Activated naive CD4-positive, alpha-beta T cell treated with anti-CD3 and anti-CD28 coated beads, Interleukin-2, amount 10 ng/mL, durations not matched to agents 7 days and 5 days (primary cell): ENCODE data around the gene DPYD.

Source experiments
- CTCF ChIA-PET: fragments of 350-600 bp; sonication (Branson Sonifier 250); formaldehyde crosslinking; loops from one replicate; lab custom pipeline; 2021; ENCODE audit warnings: antibody characterized with exemption; lab: Charles Lee
- DNase-seq: peaks from one replicate; pipeline ENCODE4 v3.0.0-alpha.2; 2020
- H3K27ac Mint-ChIP-seq: one replicate; pipeline ENCODE4 v1.8.0; 2021; ENCODE audit warnings: mild to moderate bottlenecking, moderate library complexity, mixed read lengths
- H3K27me3 Mint-ChIP-seq: one replicate; pipeline ENCODE4 v1.8.0; 2021; ENCODE audit warnings: mild to moderate bottlenecking, mixed read lengths
- H3K36me3 Mint-ChIP-seq: one replicate; pipeline ENCODE4 v1.8.0; 2021; ENCODE audit warnings: mixed read lengths
- H3K4me1 Mint-ChIP-seq: one replicate; pipeline ENCODE4 v1.8.0; 2021; ENCODE audit warnings: mixed read lengths
- H3K4me3 Mint-ChIP-seq: one replicate; pipeline ENCODE4 v1.8.0; 2021; ENCODE audit warnings: mild to moderate bottlenecking, moderate library complexity, mixed read lengths
- H3K9me3 Mint-ChIP-seq: one replicate; pipeline ENCODE4 v1.8.0; 2021; ENCODE audit warnings: mixed read lengths

Gene DPYD

GRCh38 chr1:97168056-97168455, 752.8 kb downstream of the DPYD start:
- CTCF ChIA-PET, result interaction anchor here (0.6 kb wide), 1 partner anchor 358 kb away, joined by 3 read pairs; no protein-coding TSS in a partner anchor
- peaks cover 3% of the 10 kb centered on the region for H3K4me1 Mint-ChIP-seq
- no peak overlapping the region for H3K4me3 Mint-ChIP-seq
- no peaks in the 10 kb centered on the region for H3K36me3 Mint-ChIP-seq
- no peak for DNase-seq
- H3K27me3 Mint-ChIP-seq, result no peaks in the 10 kb centered on the region
- H3K9me3 Mint-ChIP-seq, result peaks cover 1% of the 10 kb centered on the region
- H3K27ac Mint-ChIP-seq, result no peak overlapping the region

- H3K4me3 Mint-ChIP-seq, result no peak overlapping the region
- no peaks in the 10 kb centered on the region for H3K36me3 Mint-ChIP-seq
- H3K27me3 Mint-ChIP-seq, result no peaks in the 10 kb centered on the region
- peaks cover 1% of the 10 kb centered on the region for H3K9me3 Mint-ChIP-seq
- CTCF ChIA-PET, result interaction anchor here (0.6 kb wide), 1 partner anchor 359 kb away, joined by 3 read pairs; no protein-coding TSS in a partner anchor
- H3K4me1 Mint-ChIP-seq, result peaks cover 3% of the 10 kb centered on the region
- H3K27ac Mint-ChIP-seq, result no peak overlapping the region
- DNase-seq, result no peak
These were observed 753.6 kb downstream of the DPYD start for GRCh38 chr1:97167246-97167645.

GRCh38 chr1:97166626-97167025, 754.2 kb downstream of the DPYD start:
- CTCF ChIA-PET, result no interaction called here
- no peaks in the 10 kb centered on the region for H3K27me3 Mint-ChIP-seq

GRCh38 chr1:97164276-97164639, 756.6 kb downstream of the DPYD start:
- Mint-ChIP-seq H3K27ac (no peak overlapping the region), H3K36me3 (no peaks in the 10 kb centered on the region), H3K9me3 (peaks cover 1% of the 10 kb centered on the region), H3K4me3 (no peak overlapping the region), H3K4me1 (peaks cover 3% of the 10 kb centered on the region), H3K27me3 (no peaks in the 10 kb centered on the region)
- DNase-seq, result no peak
- CTCF ChIA-PET, result no interaction called here

More at GRCh38 chr1:97166626-97167025, 754.2 kb downstream of the DPYD start:
- no peaks in the 10 kb centered on the region for H3K36me3 Mint-ChIP-seq
- peaks cover 3% of the 10 kb centered on the region for H3K4me1 Mint-ChIP-seq
- H3K9me3 Mint-ChIP-seq, result peaks cover 1% of the 10 kb centered on the region
- DNase-seq, result no peak
- no peak overlapping the region for H3K27ac Mint-ChIP-seq
- no peak overlapping the region for H3K4me3 Mint-ChIP-seq

GRCh38 chr1:97163591-97164275, 757.1 kb downstream of the DPYD start:
- H3K4me3 Mint-ChIP-seq, result no peak overlapping the region
- H3K9me3 Mint-ChIP-seq, result peaks cover 1% of the 10 kb centered on the region
- H3K27me3 Mint-ChIP-seq, result no peaks in the 10 kb centered on the region
- no peak overlapping the region for H3K27ac Mint-ChIP-seq
- DNase-seq, result no peak
- no peaks in the 10 kb centered on the region for H3K36me3 Mint-ChIP-seq
- CTCF ChIA-PET, result no interaction called here
- H3K4me1 Mint-ChIP-seq, result peaks cover 3% of the 10 kb centered on the region

- Mint-ChIP-seq H3K36me3 (peaks cover 1% of the 10 kb centered on the region), H3K27me3 (no peaks in the 10 kb centered on the region), H3K9me3 (peaks cover 1% of the 10 kb centered on the region), H3K27ac (no peak overlapping the region), H3K4me1 (peaks cover 3% of the 10 kb centered on the region), H3K4me3 (no peak overlapping the region)
- CTCF ChIA-PET, result no interaction called here
- no peak for DNase-seq
These were observed 760.0 kb downstream of the DPYD start for GRCh38 chr1:97160818-97161217.

- Mint-ChIP-seq H3K9me3 (peaks cover 1% of the 10 kb centered on the region), H3K27me3 (no peaks in the 10 kb centered on the region), H3K4me3 (no peak overlapping the region), H3K4me1 (peaks cover 3% of the 10 kb centered on the region), H3K36me3 (peaks cover 5% of the 10 kb centered on the region), H3K27ac (no peak overlapping the region)
- DNase-seq, result no peak
- CTCF ChIA-PET, result no interaction called here
These were observed 761.5 kb downstream of the DPYD start for GRCh38 chr1:97159342-97159741.

GRCh38 chr1:97158691-97159096, 762.1 kb downstream of the DPYD start:
- CTCF ChIA-PET, result no interaction called here
- no peaks in the 10 kb centered on the region for H3K27me3 Mint-ChIP-seq
- peaks cover 7% of the 10 kb centered on the region for H3K36me3 Mint-ChIP-seq
- no peak overlapping the region for H3K27ac Mint-ChIP-seq
- H3K9me3 Mint-ChIP-seq, result peaks cover 1% of the 10 kb centered on the region
- H3K4me1 Mint-ChIP-seq, result no peaks in the 10 kb centered on the region
- DNase-seq, result no peak
- H3K4me3 Mint-ChIP-seq, result no peak overlapping the region

GRCh38 chr1:97157991-97158390, 762.8 kb downstream of the DPYD start:
- Mint-ChIP-seq H3K4me3 (no peak overlapping the region), H3K27ac (no peak overlapping the region), H3K9me3 (no peaks in the 10 kb centered on the region), H3K4me1 (no peaks in the 10 kb centered on the region), H3K36me3 (peaks cover 12% of the 10 kb centered on the region), H3K27me3 (no peaks in the 10 kb centered on the region)
- no peak for DNase-seq
- CTCF ChIA-PET, result no interaction called here

- CTCF ChIA-PET, result no interaction called here
- Mint-ChIP-seq H3K4me1 (no peaks in the 10 kb centered on the region), H3K36me3 (peaks cover 10% of the 10 kb centered on the region), H3K9me3 (no peaks in the 10 kb centered on the region), H3K27ac (no peak overlapping the region), H3K4me3 (no peak overlapping the region), H3K27me3 (no peaks in the 10 kb centered on the region)
- DNase-seq, result no peak
These were observed 769.2 kb downstream of the DPYD start for GRCh38 chr1:97151651-97152050.

GRCh38 chr1:97145321-97145956, 775.4 kb downstream of the DPYD start:
- DNase-seq, result no peak
- no peak overlapping the region for H3K27ac Mint-ChIP-seq
- H3K4me3 Mint-ChIP-seq, result no peak overlapping the region
- no peaks in the 10 kb centered on the region for H3K36me3 Mint-ChIP-seq
- CTCF ChIA-PET, result no interaction called here
- no peaks in the 10 kb centered on the region for H3K27me3 Mint-ChIP-seq
- H3K4me1 Mint-ChIP-seq, result no peaks in the 10 kb centered on the region
- H3K9me3 Mint-ChIP-seq, result no peaks in the 10 kb centered on the region

- DNase-seq, result no peak
- CTCF ChIA-PET, result no interaction called here
- Mint-ChIP-seq H3K27me3 (no peaks in the 10 kb centered on the region), H3K36me3 (no peaks in the 10 kb centered on the region), H3K4me3 (no peak overlapping the region), H3K9me3 (no peaks in the 10 kb centered on the region), H3K4me1 (no peaks in the 10 kb centered on the region), H3K27ac (no peak overlapping the region)
These were observed 776.3 kb downstream of the DPYD start for GRCh38 chr1:97144527-97144926.

GRCh38 chr1:97143236-97143882, 777.5 kb downstream of the DPYD start:
- Mint-ChIP-seq H3K4me3 (no peak overlapping the region), H3K27me3 (no peaks in the 10 kb centered on the region), H3K36me3 (no peaks in the 10 kb centered on the region), H3K27ac (no peak overlapping the region), H3K9me3 (no peaks in the 10 kb centered on the region), H3K4me1 (peaks cover 3% of the 10 kb centered on the region)
- CTCF ChIA-PET, result no interaction called here
- no peak for DNase-seq

- Mint-ChIP-seq H3K36me3 (no peaks in the 10 kb centered on the region), H3K27ac (no peak overlapping the region), H3K27me3 (no peaks in the 10 kb centered on the region), H3K4me3 (no peak overlapping the region), H3K4me1 (peaks cover 6% of the 10 kb centered on the region), H3K9me3 (no peaks in the 10 kb centered on the region)
- CTCF ChIA-PET, result no interaction called here
- no peak for DNase-seq
These were observed 780.2 kb downstream of the DPYD start for GRCh38 chr1:97140611-97141010.

GRCh38 chr1:97139512-97139911, 781.3 kb downstream of the DPYD start:
- DNase-seq, result no peak
- CTCF ChIA-PET, result interaction anchor here (0.9 to 1.2 kb wide), 3 partner anchors 8 to 175 kb away, joined by 3 to 5 read pairs (median 3); no protein-coding TSS in a partner anchor
- Mint-ChIP-seq H3K9me3 (no peaks in the 10 kb centered on the region), H3K27ac (no peak overlapping the region), H3K36me3 (no peaks in the 10 kb centered on the region), H3K4me1 (peaks cover 6% of the 10 kb centered on the region), H3K4me3 (no peak overlapping the region), H3K27me3 (no peaks in the 10 kb centered on the region)
